Tibial nerve (tissue), 4 donors: ENCODE measurements around the gene CSNK1G1. TPM values are rescaled to one million over a fixed set of nuclear protein-coding genes. Genes with fewer than 3 reads are reported as not detected.
"Not testable (repeated sequence)": the region's sequence is repeated elsewhere in the genome, so short reads cannot be mapped to it uniquely, and the experiment has no call there.

ENCODE experiments used
- DNase-seq, 2 donors: peaks; one replicate each; pipeline ENCODE4 v3.0.0-alpha.2; 2019; ENCODE audit warnings: low spot score in 2 of 2
- H3K27ac ChIP-seq, 4 donors: fragments of 200-600 bp; sonication (generic) in 3 of 4; one replicate each; pipeline ENCODE4 v1.5.1; 2017 to 2019; ENCODE audit warnings: mild to moderate bottlenecking in 1 of 4
- H3K27me3 ChIP-seq, 2 donors: fragments of 200-600 bp; sonication (generic) in 1 of 2; one replicate each; pipeline versions ENCODE4 v1.5.1 to v1.6.0; 2017 to 2019
- H3K36me3 ChIP-seq, 3 donors: fragments of 200-600 bp; sonication (generic); one replicate each; pipeline ENCODE4 v1.5.1; 2018 to 2019
- H3K4me1 ChIP-seq, 4 donors: fragments of 200-600 bp; sonication (generic) in 3 of 4; one replicate each; pipeline ENCODE4 v1.5.1; 2017 to 2019
- H3K4me3 ChIP-seq, 4 donors: fragments of 200-600 bp; sonication (generic) in 3 of 4; one replicate each; pipeline ENCODE4 v1.5.1; 2017 to 2019; ENCODE audit warnings: mild to moderate bottlenecking in 1 of 4, moderate library complexity in 1 of 4
- H3K9me3 ChIP-seq, 4 donors: fragments of 200-600 bp; sonication (generic) in 3 of 4; one replicate each; pipeline ENCODE4 v1.5.1; 2017 to 2019
- EP300 ChIP-seq, 2 donors: sonication (generic); formaldehyde crosslinking; IDR thresholded peaks; one replicate each; pipeline ENCODE4 v1.6.1; 2017; ENCODE audit warnings: antibody characterized with exemption in 2 of 2, mild to moderate bottlenecking in 1 of 2
- POLR2A ChIP-seq, 2 donors: fragments of 450-650 bp; IDR thresholded peaks; one replicate each; pipeline ENCODE4 v1.6.1; 2017; ENCODE audit warnings: antibody characterized with exemption in 2 of 2, mild to moderate bottlenecking in 2 of 2, moderate library complexity in 2 of 2
- WGBS, 2 donors: methylation state at CpG; one replicate each; pipeline ENCODE4 v1.1.5; 2018; 5-methylcytosine and 5-hydroxymethylcytosine counted together
- total RNA-seq, 4 donors: library from RNA; depleted of rRNA; stranded (reverse); fragments of >200 nt; gene quantifications; one replicate each; pipeline ENCODE4 v1.1.0, GENCODE V29; 2016
- TF ChIP-seq, protein P1 (sequence below), 5 experiments: fragments of 200-600 bp in 3 of 5; fragments of 450-650 bp in 2 of 5; sonication (generic) in 3 of 5; IDR thresholded peaks; one replicate each; pipeline ENCODE4 v1.5.1; 2016 to 2019; ENCODE audit warnings: antibody characterized with exemption in 5 of 5, mild to moderate bottlenecking in 3 of 5, moderate library complexity in 2 of 5

CSNK1G1 gene
- total RNA-seq, 4 donors from 2014 or later, result 20.5 to 25.8 (median 22.5) TPM

DNA sequence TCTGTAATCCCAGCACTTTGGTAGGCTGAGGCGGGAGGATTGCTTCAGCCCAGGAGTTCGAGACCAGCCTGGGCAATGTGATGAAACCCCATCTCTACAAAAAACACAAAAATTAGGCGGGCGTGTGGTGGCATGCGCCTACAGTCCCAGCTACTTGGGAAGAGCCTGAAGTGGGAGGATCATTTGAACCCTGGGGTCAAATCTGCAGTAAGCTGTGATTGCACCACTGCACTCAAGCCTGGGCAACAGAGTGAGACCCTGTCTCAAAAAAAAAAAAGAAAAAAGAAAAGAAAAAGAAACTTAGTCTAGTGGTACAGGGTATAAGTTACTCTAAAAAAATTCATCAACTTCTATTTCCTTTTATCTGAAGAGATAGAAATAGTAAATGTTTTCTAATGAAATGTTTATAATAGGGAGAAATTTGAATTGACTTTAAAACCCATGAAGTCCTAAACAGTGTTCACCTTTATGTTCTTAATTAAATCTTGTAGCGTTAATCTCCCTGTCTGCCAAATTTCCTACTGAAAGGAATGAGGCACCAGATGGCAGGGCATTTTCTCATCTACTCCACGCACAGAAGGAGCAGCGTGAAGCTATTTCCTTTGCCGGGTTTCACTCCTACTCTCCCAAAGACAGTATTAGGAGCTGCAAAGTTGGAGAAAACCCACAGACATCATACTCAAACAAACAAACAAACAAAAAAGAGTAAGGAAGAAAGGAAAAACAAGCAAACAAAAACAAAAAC, 23.4 kb upstream of the CSNK1G1 start:
- DNase-seq, result no peak
- Histone ChIP-seq H3K27me3 (no peaks in the 10 kb centered on the region), H3K4me3 (no peak overlapping the region), H3K9me3 (no peaks in the 10 kb centered on the region), H3K4me1 (peaks cover 0 to 13% (median 7%) of the 10 kb centered on the region in 4 donors), H3K36me3 (no peaks in the 10 kb centered on the region), H3K27ac (no peak overlapping the region)
- 62 to 64% methylated on average over 9 of the region's 9 CpGs for WGBS, 2 donors
- TF ChIP-seq, protein P1, sequence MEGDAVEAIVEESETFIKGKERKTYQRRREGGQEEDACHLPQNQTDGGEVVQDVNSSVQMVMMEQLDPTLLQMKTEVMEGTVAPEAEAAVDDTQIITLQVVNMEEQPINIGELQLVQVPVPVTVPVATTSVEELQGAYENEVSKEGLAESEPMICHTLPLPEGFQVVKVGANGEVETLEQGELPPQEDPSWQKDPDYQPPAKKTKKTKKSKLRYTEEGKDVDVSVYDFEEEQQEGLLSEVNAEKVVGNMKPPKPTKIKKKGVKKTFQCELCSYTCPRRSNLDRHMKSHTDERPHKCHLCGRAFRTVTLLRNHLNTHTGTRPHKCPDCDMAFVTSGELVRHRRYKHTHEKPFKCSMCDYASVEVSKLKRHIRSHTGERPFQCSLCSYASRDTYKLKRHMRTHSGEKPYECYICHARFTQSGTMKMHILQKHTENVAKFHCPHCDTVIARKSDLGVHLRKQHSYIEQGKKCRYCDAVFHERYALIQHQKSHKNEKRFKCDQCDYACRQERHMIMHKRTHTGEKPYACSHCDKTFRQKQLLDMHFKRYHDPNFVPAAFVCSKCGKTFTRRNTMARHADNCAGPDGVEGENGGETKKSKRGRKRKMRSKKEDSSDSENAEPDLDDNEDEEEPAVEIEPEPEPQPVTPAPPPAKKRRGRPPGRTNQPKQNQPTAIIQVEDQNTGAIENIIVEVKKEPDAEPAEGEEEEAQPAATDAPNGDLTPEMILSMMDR (IDR thresholded peaks at IDR 0.05), result no peak
- TF ChIP-seq EP300 (IDR thresholded peaks at IDR 0.05), result no peak
- TF ChIP-seq POLR2A (IDR thresholded peaks at IDR 0.05), result no peak

DNA sequence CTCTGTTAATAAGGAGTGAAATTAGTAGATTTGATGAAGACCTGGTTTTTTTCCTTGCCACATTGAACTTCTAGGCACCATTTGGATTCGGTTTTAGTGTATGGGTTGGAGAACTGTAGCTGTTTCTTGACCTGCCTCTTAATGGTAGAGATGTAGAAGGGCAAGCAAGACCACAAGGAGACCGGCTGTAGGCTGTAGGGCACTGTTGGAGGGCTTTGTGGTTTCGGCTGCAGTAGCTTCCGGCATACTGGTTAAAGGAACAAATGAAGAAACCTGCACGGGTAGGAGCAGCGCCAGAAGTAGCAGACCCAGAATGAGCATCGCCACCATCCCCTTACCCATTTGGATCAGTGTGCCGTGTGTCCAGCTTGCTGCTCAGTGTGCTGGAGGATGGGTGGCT, 17.4 kb upstream of the CSNK1G1 start:
- Histone ChIP-seq H3K27me3 (no peaks in the 10 kb centered on the region), H3K4me1 (no peaks in the 10 kb centered on the region), H3K4me3 (no peak overlapping the region), H3K27ac (no peak overlapping the region), H3K9me3 (no peaks in the 10 kb centered on the region), H3K36me3 (no peaks in the 10 kb centered on the region)
- DNase-seq, result no peak
- TF ChIP-seq, protein P1 (IDR thresholded peaks at IDR 0.05), result no peak
- TF ChIP-seq POLR2A (IDR thresholded peaks at IDR 0.05) (no peak), EP300 (IDR thresholded peaks at IDR 0.05) (no peak)
- WGBS, 2 donors, result 95 to 97% methylated on average over 8 of the region's 8 CpGs

DNA sequence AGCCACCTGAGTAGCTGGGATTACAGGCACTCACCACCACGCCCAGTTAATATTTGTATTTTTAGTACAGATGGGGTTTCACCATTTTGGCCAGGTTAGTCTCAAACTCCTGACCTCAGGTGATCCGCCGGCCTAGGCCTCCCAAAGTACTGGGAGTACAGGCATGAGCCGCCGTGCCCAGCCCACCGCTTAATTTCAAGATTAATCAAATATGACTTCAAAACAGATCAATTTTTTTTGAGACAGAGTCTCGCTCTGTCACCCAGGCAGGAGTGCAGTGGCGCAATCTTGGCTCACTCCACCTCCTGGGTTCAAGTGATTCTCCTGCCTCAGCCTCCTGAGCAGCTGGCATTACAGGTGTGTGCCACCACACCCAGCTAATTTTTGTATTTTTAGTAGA, 15.4 kb upstream of the CSNK1G1 start:
- DNase-seq, result not testable (repeated sequence)

DNA sequence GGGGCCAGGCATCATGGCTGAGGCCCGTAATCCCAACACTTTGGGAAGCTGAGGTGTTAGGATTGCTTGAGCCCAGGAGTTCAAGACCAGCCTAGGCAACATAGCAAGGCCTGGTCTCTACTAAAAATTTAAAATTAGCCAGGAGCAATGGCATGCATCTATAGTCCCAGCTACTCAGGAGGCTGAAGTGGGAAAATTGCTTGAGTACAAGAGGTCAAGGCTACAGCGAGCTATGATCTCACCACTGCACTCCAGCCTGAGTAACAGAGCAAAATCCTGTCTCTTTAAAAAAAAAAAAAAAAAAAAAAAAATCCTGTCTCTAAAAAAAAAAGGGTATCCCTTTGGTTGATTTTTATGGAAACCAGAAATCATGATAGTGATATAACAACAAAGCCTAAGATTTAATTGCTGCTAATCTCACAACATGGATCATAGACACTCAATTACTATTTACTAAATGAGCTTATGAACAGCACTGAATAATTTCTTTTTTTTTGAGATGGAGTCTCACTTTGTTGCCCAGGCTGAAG, 13.2 kb upstream of the CSNK1G1 start:
- DNase-seq, result no peak
- H3K27me3 ChIP-seq, result no peaks in the 10 kb centered on the region
- H3K27ac ChIP-seq, result no peak overlapping the region
- H3K36me3 ChIP-seq, result no peaks in the 10 kb centered on the region
- WGBS, 2 donors, result 66 to 81% methylated on average over 2 of the region's 2 CpGs
- no peak for TF ChIP-seq EP300 (IDR thresholded peaks at IDR 0.05)
- TF ChIP-seq, protein P1 (IDR thresholded peaks at IDR 0.05), result no peak
- no peak for TF ChIP-seq POLR2A (IDR thresholded peaks at IDR 0.05)
- H3K9me3 ChIP-seq, result no peaks in the 10 kb centered on the region
- no peak overlapping the region for H3K4me3 ChIP-seq
- H3K4me1 ChIP-seq, result no peaks in the 10 kb centered on the region

More for the DNA sequence above, 15.4 kb upstream of the CSNK1G1 start:
- H3K4me1 ChIP-seq, H3K27ac ChIP-seq, H3K27me3 ChIP-seq, H3K36me3 ChIP-seq, H3K9me3 ChIP-seq, H3K4me3 ChIP-seq: not testable (repeated sequence)
- WGBS, 2 donors, result 98 to 99% methylated on average over 8 of the region's 8 CpGs

DNA sequence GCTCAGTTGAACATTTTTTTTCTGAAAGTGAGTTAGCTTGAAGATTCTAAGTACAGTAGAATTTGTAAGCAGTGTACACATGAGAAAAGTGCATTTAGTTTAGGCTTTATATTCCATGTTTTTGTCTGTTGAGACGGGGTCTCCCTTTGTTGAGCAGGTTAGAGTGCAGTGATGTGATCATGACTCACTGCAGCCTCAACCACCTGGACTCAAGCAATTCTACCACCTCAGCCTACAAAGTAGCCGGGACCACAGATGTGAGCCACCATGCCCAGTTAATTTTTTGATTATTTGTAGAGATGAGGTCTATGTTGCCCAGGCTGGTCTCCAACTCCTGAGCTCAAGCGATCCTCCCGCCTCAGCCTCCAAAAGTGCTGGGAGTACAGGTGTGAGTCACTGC, 5.3 kb upstream of the CSNK1G1 start:
- Histone ChIP-seq H3K36me3 (no peaks in the 10 kb centered on the region), H3K27me3 (no peaks in the 10 kb centered on the region), H3K4me3 (no peak overlapping the region), H3K27ac (no peak overlapping the region), H3K4me1 (peaks cover 0 to 7% (median 3%) of the 10 kb centered on the region in 4 donors), H3K9me3 (no peaks in the 10 kb centered on the region)
- TF ChIP-seq, protein P1 (IDR thresholded peaks at IDR 0.05), result no peak
- TF ChIP-seq EP300 (IDR thresholded peaks at IDR 0.05) (no peak), POLR2A (IDR thresholded peaks at IDR 0.05) (no peak)
- 95 to 97% methylated on average over 4 of the region's 4 CpGs for WGBS, 2 donors
- DNase-seq, result no peak
